ENCODE measurements around the gene SORL1. TPM values are rescaled to one million over a fixed set of nuclear protein-coding genes. Genes with fewer than 3 reads are reported as not detected.

SORL1 gene
- total and polyA plus RNA-seq, 2 of the 13 experiments (the other 11 are each of a cell fraction or from before 2014, with no cell fraction given), result 21.3 to 148 TPM

- TF ChIP-seq ARID5B (CRISPR knock-in tag; IDR thresholded peaks at IDR 0.05) (0 out of 2 replicates have a peak, but pooled peaks have one; percentile 28), FLYWCH1 (CRISPR knock-in tag; IDR thresholded peaks at IDR 0.05) (no peak), JUND (CRISPR knock-in tag; IDR thresholded peaks at IDR 0.05) (no peak), ZNF720 (CRISPR knock-in tag; IDR thresholded peaks at IDR 0.05) (no peak), ZNF740 (CRISPR knock-in tag; IDR thresholded peaks at IDR 0.05) (no peak), MED1 (CRISPR knock-in tag; IDR thresholded peaks at IDR 0.05) (peak; percentile 58), ZNF235 (CRISPR knock-in tag; IDR thresholded peaks at IDR 0.05; ENCODE audit: borderline replicate concordance) (no peak), HNF1B (CRISPR knock-in tag; IDR thresholded peaks at IDR 0.05) (no peak), ZNF34 (CRISPR knock-in tag; IDR thresholded peaks at IDR 0.05; ENCODE audit: borderline replicate concordance) (no peak), GMEB2 (CRISPR knock-in tag; IDR thresholded peaks at IDR 0.05; ENCODE audit: low read depth) (no peak), ZNF570 (CRISPR knock-in tag; IDR thresholded peaks at IDR 0.05; ENCODE audit: borderline replicate concordance) (no peak), SNAPC5 (CRISPR knock-in tag; IDR thresholded peaks at IDR 0.05; ENCODE audit: borderline replicate concordance) (no peak), MZF1 (CRISPR knock-in tag; IDR thresholded peaks at IDR 0.05; ENCODE audit: borderline replicate concordance) (no peak), TFDP1 (CRISPR knock-in tag; IDR thresholded peaks at IDR 0.05; ENCODE audit: borderline replicate concordance) (no peak), THAP11 (CRISPR knock-in tag; IDR thresholded peaks at IDR 0.05) (0 out of 2 replicates have a peak, but pooled peaks have one; percentile 16), ISL2 (CRISPR knock-in tag; IDR thresholded peaks at IDR 0.05) (0 out of 2 replicates have a peak, but pooled peaks have one; percentile 23), KLF16 (CRISPR knock-in tag; IDR thresholded peaks at IDR 0.05) (peak in 1 of 2 experiments; percentile 37; a peak in 1 of 4 replicates), ZNF777 (CRISPR knock-in tag; IDR thresholded peaks at IDR 0.05) (no peak)
These were observed 112.0 kb downstream of the SORL1 start (continued) for GRCh38 chr11:121563900-121564822.

Measured in HepG2 (cell line).